ENCODE results near the gene SMURF2.

SMURF2 gene

DNA sequence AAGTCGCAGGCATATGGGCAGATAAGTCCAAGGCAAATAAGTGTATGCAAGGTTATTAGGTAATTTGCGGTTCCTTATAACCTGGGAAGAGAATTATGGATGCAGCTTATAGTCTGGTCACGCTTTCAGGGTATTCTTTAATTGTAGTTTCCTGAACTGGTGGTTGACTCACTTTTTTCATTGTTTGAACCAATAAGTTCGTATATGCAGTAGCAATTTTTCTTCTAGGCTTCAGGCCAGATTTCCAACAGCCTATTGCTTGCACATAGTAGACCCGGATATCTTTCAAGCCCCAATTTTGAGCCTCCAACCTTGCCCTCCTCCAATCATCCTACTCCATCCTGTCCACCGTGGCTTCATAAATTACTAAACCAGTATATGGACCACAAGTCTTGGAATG is 142.5 kb downstream of the SMURF2 start:
- no peak for TF ChIP-seq SIN3A (IDR thresholded peaks at IDR 0.05; ENCODE audit: borderline replicate concordance, insufficient read depth, low read length)
- TF ChIP-seq, protein P1, sequence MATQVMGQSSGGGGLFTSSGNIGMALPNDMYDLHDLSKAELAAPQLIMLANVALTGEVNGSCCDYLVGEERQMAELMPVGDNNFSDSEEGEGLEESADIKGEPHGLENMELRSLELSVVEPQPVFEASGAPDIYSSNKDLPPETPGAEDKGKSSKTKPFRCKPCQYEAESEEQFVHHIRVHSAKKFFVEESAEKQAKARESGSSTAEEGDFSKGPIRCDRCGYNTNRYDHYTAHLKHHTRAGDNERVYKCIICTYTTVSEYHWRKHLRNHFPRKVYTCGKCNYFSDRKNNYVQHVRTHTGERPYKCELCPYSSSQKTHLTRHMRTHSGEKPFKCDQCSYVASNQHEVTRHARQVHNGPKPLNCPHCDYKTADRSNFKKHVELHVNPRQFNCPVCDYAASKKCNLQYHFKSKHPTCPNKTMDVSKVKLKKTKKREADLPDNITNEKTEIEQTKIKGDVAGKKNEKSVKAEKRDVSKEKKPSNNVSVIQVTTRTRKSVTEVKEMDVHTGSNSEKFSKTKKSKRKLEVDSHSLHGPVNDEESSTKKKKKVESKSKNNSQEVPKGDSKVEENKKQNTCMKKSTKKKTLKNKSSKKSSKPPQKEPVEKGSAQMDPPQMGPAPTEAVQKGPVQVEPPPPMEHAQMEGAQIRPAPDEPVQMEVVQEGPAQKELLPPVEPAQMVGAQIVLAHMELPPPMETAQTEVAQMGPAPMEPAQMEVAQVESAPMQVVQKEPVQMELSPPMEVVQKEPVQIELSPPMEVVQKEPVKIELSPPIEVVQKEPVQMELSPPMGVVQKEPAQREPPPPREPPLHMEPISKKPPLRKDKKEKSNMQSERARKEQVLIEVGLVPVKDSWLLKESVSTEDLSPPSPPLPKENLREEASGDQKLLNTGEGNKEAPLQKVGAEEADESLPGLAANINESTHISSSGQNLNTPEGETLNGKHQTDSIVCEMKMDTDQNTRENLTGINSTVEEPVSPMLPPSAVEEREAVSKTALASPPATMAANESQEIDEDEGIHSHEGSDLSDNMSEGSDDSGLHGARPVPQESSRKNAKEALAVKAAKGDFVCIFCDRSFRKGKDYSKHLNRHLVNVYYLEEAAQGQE (IDR thresholded peaks at IDR 0.05; ENCODE audit: insufficient read depth in 1 of 2, low read depth in 2 of 2, low read length in 2 of 2), result no peak
- no peak for TF ChIP-seq FOXP2 (optimal IDR thresholded peaks at IDR 0.05; ENCODE audit: borderline replicate concordance, extremely low read depth, extremely low read length, insufficient read depth)
- no peak for TF ChIP-seq POLR2AphosphoS5 (IDR thresholded peaks at IDR 0.05; ENCODE audit: low read depth, low read length)
- no peak for TF ChIP-seq TAF1 (IDR thresholded peaks at IDR 0.05; ENCODE audit: borderline replicate concordance, insufficient read depth, low read length)

DNA sequence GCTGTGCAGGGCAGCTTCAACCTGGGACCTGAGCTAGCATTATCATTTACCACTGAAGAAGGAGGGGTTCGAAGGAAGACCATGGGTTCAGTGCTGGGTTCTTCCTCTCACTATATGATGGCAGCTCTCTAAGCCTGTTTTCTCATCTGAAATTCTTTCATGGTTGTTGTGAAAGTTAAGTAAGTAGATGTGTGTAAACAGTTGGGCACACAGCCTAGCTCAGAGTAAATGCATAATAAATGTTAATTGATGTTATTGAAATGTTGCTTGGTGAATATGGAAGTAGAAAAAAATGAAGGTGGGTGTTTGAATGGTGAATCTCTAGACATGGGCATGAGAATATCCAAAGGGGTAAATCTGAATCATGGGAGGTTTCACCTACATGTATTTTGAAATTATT is 146.3 kb downstream of the SMURF2 start:
- TF ChIP-seq FOXP2 (optimal IDR thresholded peaks at IDR 0.05; ENCODE audit: borderline replicate concordance, extremely low read depth, extremely low read length, insufficient read depth), result no peak
- no peak for TF ChIP-seq TAF1 (IDR thresholded peaks at IDR 0.05; ENCODE audit: borderline replicate concordance, insufficient read depth, low read length)
- TF ChIP-seq, protein P1 (IDR thresholded peaks at IDR 0.05; ENCODE audit: insufficient read depth in 1 of 2, low read depth in 2 of 2, low read length in 2 of 2), result no peak
- no peak for TF ChIP-seq SIN3A (IDR thresholded peaks at IDR 0.05; ENCODE audit: borderline replicate concordance, insufficient read depth, low read length)

DNA sequence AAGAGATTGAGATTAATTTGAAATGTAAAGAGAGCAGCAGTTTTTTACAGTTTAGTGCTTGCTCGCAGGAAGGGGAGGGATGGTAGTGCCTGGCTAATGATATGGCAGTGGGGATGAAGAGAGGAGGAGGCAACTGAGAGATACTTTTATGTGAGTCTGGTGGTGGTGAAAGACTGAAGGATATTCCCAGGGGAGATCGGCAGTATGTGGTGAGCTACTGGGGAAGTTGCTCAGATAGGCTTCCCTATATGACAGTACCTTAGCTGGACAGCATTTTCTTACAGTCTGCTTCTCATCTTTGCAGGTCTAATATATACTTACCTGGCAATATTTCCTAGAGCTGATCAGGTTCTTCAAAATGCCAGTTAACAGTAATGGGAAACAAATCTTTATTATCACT is 146.7 kb downstream of the SMURF2 start:
- TF ChIP-seq, protein P1 (IDR thresholded peaks at IDR 0.05; ENCODE audit: insufficient read depth in 1 of 2, low read depth in 2 of 2, low read length in 2 of 2), result no peak
- TF ChIP-seq POLR2AphosphoS5 (IDR thresholded peaks at IDR 0.05; ENCODE audit: low read depth, low read length) (no peak), SIN3A (IDR thresholded peaks at IDR 0.05; ENCODE audit: borderline replicate concordance, insufficient read depth, low read length) (no peak), TAF1 (IDR thresholded peaks at IDR 0.05; ENCODE audit: borderline replicate concordance, insufficient read depth, low read length) (no peak), FOXP2 (optimal IDR thresholded peaks at IDR 0.05; ENCODE audit: borderline replicate concordance, extremely low read depth, extremely low read length, insufficient read depth) (no peak)

DNA sequence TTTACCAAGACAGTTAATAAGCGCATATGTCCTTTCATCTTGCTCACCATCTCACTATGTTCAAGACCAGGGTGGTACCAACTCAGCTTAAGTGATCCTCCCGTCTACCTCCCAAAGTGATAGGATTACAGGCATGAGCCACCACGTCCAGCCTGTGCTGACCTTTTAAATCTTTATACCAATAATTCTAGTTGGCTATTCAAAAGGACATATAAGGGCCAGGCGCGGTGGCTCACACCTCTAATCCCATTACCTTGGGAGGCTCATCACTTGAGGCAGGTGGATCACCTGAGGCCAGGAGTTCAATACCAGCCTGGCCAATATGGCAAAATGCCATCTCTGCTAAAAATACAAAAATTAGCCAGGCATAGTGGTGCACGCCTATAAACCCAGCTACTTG is 152.9 kb downstream of the SMURF2 start:
- TF ChIP-seq, protein P1 (IDR thresholded peaks at IDR 0.05; ENCODE audit: insufficient read depth in 1 of 2, low read depth in 2 of 2, low read length in 2 of 2), result no peak
- TF ChIP-seq FOXP2 (optimal IDR thresholded peaks at IDR 0.05; ENCODE audit: borderline replicate concordance, extremely low read depth, extremely low read length, insufficient read depth) (no peak), POLR2AphosphoS5 (IDR thresholded peaks at IDR 0.05; ENCODE audit: low read depth, low read length) (no peak), SIN3A (IDR thresholded peaks at IDR 0.05; ENCODE audit: borderline replicate concordance, insufficient read depth, low read length) (no peak), TAF1 (IDR thresholded peaks at IDR 0.05; ENCODE audit: borderline replicate concordance, insufficient read depth, low read length) (no peak)

DNA sequence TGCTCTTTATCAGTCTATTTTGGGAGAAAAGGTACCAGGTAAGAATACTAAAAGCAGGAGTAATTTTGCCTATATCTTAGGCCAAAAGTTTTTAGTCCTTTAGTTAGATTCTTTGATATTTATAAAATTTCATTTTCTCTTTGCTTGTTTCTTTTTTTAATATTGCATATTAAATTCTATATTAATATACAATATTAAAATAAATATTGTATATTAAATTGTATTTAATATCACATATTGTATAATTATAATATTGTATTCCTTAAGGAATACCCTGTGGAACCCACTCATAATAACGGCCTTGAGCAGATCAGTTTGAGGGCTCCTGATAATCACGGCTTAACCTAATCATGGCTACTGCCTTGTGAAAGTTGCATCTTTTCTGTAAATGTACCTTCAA is 153.4 kb downstream of the SMURF2 start:
- TF ChIP-seq FOXP2 (optimal IDR thresholded peaks at IDR 0.05; ENCODE audit: borderline replicate concordance, extremely low read depth, extremely low read length, insufficient read depth), result no peak
- TF ChIP-seq, protein P1 (IDR thresholded peaks at IDR 0.05; ENCODE audit: insufficient read depth in 1 of 2, low read depth in 2 of 2, low read length in 2 of 2), result no peak
- no peak for TF ChIP-seq POLR2AphosphoS5 (IDR thresholded peaks at IDR 0.05; ENCODE audit: low read depth, low read length)
- TF ChIP-seq SIN3A (IDR thresholded peaks at IDR 0.05; ENCODE audit: borderline replicate concordance, insufficient read depth, low read length), result no peak
- no peak for TF ChIP-seq TAF1 (IDR thresholded peaks at IDR 0.05; ENCODE audit: borderline replicate concordance, insufficient read depth, low read length)
